Type B pancreatic cell (in vitro differentiated cells): Measurements from ENCODE around the gene CLK2. TPM values are rescaled to one million over a fixed set of nuclear protein-coding genes. Genes with fewer than 3 reads are reported as not detected.
"Not testable (repeated sequence)": the region's sequence is repeated elsewhere in the genome, so short reads cannot be mapped to it uniquely, and the experiment has no call there.

ENCODE experiments used
- DNase-seq: peaks from one replicate; pipeline ENCODE4 v3.0.0; 2021; ENCODE audit warnings: mixed read lengths; ENCODE audit not compliant: unreplicated experiment; ENCODE audit errors: extremely low spot score
- H3K27ac Mint-ChIP-seq: 2 replicates; pipeline ENCODE4 v1.8.0; 2021; ENCODE audit warnings: mild to moderate bottlenecking, mixed read lengths
- H3K27me3 Mint-ChIP-seq: 2 replicates; pipeline ENCODE4 v1.8.0; 2021; ENCODE audit warnings: mixed read lengths
- H3K36me3 Mint-ChIP-seq: 2 replicates; pipeline ENCODE4 v1.8.0; 2021; ENCODE audit warnings: mixed read lengths
- H3K4me1 Mint-ChIP-seq: one replicate; pipeline ENCODE4 v1.8.0; 2021; ENCODE audit warnings: mixed read lengths; ENCODE audit not compliant: unreplicated experiment
- H3K4me3 Mint-ChIP-seq: 2 replicates; pipeline ENCODE4 v1.8.0; 2021; ENCODE audit warnings: mild to moderate bottlenecking, mixed read lengths
- H3K9me3 Mint-ChIP-seq: 2 replicates; pipeline ENCODE4 v1.8.0; 2021; ENCODE audit warnings: mixed read lengths
- CTCF ChIP-seq: fragments of 200-600 bp; sonication (generic); conservative IDR thresholded peaks from 2 replicates; pipeline ENCODE4 v1.5.0; 2021; ENCODE audit warnings: antibody characterized with exemption, mild to moderate bottlenecking
- total RNA-seq: library from RNA; stranded (reverse); gene quantifications from 2 replicates; pipeline ENCODE4 v1.2.1, GENCODE V29; 2021; ENCODE audit warnings: low replicate concordance

The CLK2 gene
- total RNA-seq, 1 donor from 2014 or later = 96.8 TPM

GRCh38 chr1:155219592-155220031 lies 53.7 kb downstream of the CLK2 start:
- Mint-ChIP-seq H3K4me1 (peaks cover 14% of the 10 kb centered on the region), H3K36me3 (peaks cover 4% of the 10 kb centered on the region), H3K4me3 (peak overlapping the region; percentile 30), H3K27me3 (no peaks in the 10 kb centered on the region), H3K27ac (peak overlapping the region; percentile 96), H3K9me3 (no peaks in the 10 kb centered on the region)
- TF ChIP-seq CTCF = no peak
- DNase-seq = no peak

DNA sequence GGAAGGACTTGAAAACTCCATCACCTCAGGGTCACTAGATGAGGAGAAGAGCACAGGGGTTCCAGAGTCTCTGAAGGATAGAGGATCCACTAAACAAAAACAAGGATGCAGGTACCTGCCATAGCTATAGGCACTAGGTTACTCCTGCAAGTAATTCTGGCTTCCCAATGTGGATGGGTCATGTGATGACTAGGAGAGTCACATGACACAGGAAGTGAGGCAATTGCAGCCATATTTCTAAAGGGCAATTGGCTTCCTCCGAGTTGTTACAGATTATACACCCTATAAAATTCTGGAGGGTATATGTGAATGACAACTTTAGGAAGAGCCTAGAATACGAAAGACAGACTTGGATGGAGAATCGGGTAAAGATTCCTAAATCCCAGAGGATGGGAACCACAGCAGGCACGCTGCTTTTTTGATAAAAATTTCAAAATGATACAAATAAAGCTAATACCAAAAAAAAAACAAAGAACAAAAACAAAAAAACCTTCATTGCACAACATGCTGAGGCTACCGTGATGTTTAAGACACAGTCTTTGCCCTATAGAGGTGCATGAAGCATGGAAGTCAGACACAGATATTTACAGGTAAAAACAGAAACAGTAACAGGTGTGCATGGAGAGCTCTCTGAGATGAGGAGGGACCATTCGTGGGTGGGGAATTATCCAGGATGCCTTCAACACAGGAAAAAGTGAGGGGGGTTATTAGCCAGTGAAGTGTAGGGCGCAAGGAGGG lies 54.3 kb downstream of the CLK2 start:
- no peak for TF ChIP-seq CTCF
- H3K27ac Mint-ChIP-seq = peak overlapping the region; percentile 96
- no peak for DNase-seq
- no peaks in the 10 kb centered on the region for H3K9me3 Mint-ChIP-seq
- H3K4me1 Mint-ChIP-seq = peaks cover 10% of the 10 kb centered on the region
- peak overlapping the region; percentile 30 for H3K4me3 Mint-ChIP-seq
- H3K36me3 Mint-ChIP-seq = peaks cover 4% of the 10 kb centered on the region
- H3K27me3 Mint-ChIP-seq = no peaks in the 10 kb centered on the region

GRCh38 chr1:155214702-155215101 lies 58.6 kb downstream of the CLK2 start:
- H3K27ac Mint-ChIP-seq, H3K27me3 Mint-ChIP-seq, H3K4me3 Mint-ChIP-seq, H3K4me1 Mint-ChIP-seq, H3K36me3 Mint-ChIP-seq, H3K9me3 Mint-ChIP-seq, DNase-seq: not testable (repeated sequence)

Other genes with a start within 250 kb of the CLK2 start
- 1.6 and 2.4 TPM in 2 replicates for gene DCST2, start 239.7 kb downstream of the CLK2 start, total RNA-seq
- gene DCST1, start 239.7 kb downstream of the CLK2 start, total RNA-seq = not detected in 2 replicates
- 61.9 and 69.0 TPM in 2 replicates for gene ADAM15, start 222.2 kb downstream of the CLK2 start, total RNA-seq
- gene EFNA4, start 209.8 kb downstream of the CLK2 start, total RNA-seq = 21.2 and 22.1 TPM in 2 replicates
- gene EFNA3, start 194.7 kb downstream of the CLK2 start, total RNA-seq = 3.4 and 4.7 TPM in 2 replicates
- 26.1 and 69.9 TPM in 2 replicates for gene EFNA1, start 145.6 kb downstream of the CLK2 start, total RNA-seq
- gene SLC50A1, start 137.7 kb downstream of the CLK2 start, total RNA-seq = 27.8 and 43.0 TPM in 2 replicates
- gene DPM3, start 133.0 kb downstream of the CLK2 start, total RNA-seq = 73.9 and 75.3 TPM in 2 replicates
- gene KRTCAP2, start 100.2 kb downstream of the CLK2 start, total RNA-seq = 173 and 179 TPM in 2 replicates
- 2.0 and 8.1 TPM in 2 replicates for gene TRIM46, start 99.7 kb downstream of the CLK2 start, total RNA-seq
- 23.2 and 28.0 TPM in 2 replicates for gene THBS3, start 65.6 kb downstream of the CLK2 start, total RNA-seq
- 34.0 and 44.2 TPM in 2 replicates for gene MTX1, start 64.8 kb downstream of the CLK2 start, total RNA-seq
- gene ENTREP3, start 18.0 kb downstream of the CLK2 start, total RNA-seq = 37.4 and 55.7 TPM in 2 replicates
- gene SCAMP3, start 11.1 kb downstream of the CLK2 start, total RNA-seq = 52.0 and 58.7 TPM in 2 replicates
- 9.5 and 10.6 TPM in 2 replicates for gene HCN3, start 4.0 kb upstream of the CLK2 start, total RNA-seq
- 1.0 and 2.4 TPM in 2 replicates for gene PKLR, start 27.9 kb upstream of the CLK2 start, total RNA-seq
- 183 and 187 TPM in 2 replicates for gene FDPS, start 35.4 kb upstream of the CLK2 start, total RNA-seq
- 30.3 and 39.1 TPM in 2 replicates for gene RUSC1, start 47.4 kb upstream of the CLK2 start, total RNA-seq